PFSK-1 (cell line): ENCODE results near the gene B4GALT6. TPM values are rescaled to one million over a fixed set of nuclear protein-coding genes. Genes with fewer than 3 reads are reported as not detected.

Experiments
- FOXP2 ChIP-seq: optimal IDR thresholded peaks from 2 replicates; pipeline ENCODE3; 2011; ENCODE audit warnings: borderline replicate concordance, control low read depth, inconsistent platforms; ENCODE audit not compliant: insufficient read depth; ENCODE audit errors: extremely low read length, extremely low read depth
- POLR2AphosphoS5 ChIP-seq: IDR thresholded peaks from 2 replicates; pipeline ENCODE4 v1.6.1; 2012; ENCODE audit warnings: low read depth, mild to moderate bottlenecking, control low read depth, low read length, moderate library complexity
- SIN3A ChIP-seq: IDR thresholded peaks from 2 replicates; pipeline ENCODE4 v1.6.1; 2012; ENCODE audit warnings: mild to moderate bottlenecking, low read length, moderate library complexity, borderline replicate concordance; ENCODE audit not compliant: insufficient read depth
- TAF1 ChIP-seq: IDR thresholded peaks from 2 replicates; pipeline ENCODE4 v1.6.1; 2012; ENCODE audit warnings: low read length, control low read depth, borderline replicate concordance; ENCODE audit not compliant: insufficient read depth
- polyA plus RNA-seq: library from polyadenylated mRNA; unstranded; fragments of >200 nt; gene quantifications from one replicate; pipeline ENCODE4 v1.2.1, GENCODE V29; 2012; ENCODE audit warnings: low read depth, missing spikeins; ENCODE audit not compliant: insufficient read length
- TF ChIP-seq, protein P1 (sequence below), 2 experiments: IDR thresholded peaks; 2 replicates each; pipeline versions ENCODE4 v1.6.1 to v1.8.0; 2011 to 2012; ENCODE audit warnings: low read depth in 2 of 2, low read length in 2 of 2, control low read depth in 1 of 2, inconsistent platforms in 1 of 2, mild to moderate bottlenecking in 1 of 2, moderate library complexity in 1 of 2; ENCODE audit not compliant: insufficient read depth in 1 of 2

B4GALT6 gene, protein sequence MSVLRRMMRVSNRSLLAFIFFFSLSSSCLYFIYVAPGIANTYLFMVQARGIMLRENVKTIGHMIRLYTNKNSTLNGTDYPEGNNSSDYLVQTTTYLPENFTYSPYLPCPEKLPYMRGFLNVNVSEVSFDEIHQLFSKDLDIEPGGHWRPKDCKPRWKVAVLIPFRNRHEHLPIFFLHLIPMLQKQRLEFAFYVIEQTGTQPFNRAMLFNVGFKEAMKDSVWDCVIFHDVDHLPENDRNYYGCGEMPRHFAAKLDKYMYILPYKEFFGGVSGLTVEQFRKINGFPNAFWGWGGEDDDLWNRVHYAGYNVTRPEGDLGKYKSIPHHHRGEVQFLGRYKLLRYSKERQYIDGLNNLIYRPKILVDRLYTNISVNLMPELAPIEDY
- not detected for polyA plus RNA-seq

DNA sequence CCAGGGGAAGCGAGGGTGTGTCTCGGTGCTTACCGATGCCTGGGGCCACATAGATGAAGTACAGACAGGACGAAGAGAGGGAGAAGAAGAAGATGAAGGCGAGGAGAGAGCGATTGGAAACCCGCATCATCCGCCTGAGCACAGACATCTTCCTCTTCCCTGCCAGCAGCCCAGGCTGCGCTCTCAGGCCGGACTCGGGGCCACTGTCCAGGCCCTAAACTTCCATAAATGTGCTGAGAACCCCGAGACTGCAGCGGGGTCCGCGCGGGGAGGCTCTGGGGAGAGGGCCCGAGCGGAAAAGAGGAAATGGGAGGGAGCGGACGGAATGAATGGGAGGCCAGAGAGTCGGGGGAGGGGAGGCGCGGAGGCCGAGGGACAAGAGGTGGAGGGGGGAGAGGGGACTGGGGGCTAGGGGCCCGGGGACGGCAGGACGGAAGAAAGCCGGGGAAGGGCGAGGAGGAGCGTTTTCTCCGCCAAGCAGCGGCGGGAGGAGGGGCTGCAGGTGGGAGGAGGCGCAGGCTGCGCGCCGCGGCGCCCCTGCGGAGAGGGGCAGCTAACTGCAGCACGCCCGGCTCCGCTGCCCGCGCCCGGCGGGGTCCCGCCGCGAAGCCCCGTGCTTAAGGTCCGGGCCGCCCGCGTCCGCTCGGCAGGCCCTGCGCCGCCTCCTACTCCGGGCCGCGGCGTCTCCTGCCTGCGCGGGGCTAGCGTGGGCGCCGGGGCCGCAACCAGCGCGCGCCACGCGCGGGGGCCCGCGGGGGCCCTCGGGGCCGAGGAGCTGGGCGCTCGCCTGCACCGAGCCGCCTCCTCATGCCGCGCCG is at the start of gene B4GALT6:
TSS of gene B4GALT6 (minus strand) at position 303 of the 818 bp plus-strand sequence. CDS start at position 148, 155 bp downstream.
- no peak for TF ChIP-seq FOXP2
- TF ChIP-seq, protein P1, sequence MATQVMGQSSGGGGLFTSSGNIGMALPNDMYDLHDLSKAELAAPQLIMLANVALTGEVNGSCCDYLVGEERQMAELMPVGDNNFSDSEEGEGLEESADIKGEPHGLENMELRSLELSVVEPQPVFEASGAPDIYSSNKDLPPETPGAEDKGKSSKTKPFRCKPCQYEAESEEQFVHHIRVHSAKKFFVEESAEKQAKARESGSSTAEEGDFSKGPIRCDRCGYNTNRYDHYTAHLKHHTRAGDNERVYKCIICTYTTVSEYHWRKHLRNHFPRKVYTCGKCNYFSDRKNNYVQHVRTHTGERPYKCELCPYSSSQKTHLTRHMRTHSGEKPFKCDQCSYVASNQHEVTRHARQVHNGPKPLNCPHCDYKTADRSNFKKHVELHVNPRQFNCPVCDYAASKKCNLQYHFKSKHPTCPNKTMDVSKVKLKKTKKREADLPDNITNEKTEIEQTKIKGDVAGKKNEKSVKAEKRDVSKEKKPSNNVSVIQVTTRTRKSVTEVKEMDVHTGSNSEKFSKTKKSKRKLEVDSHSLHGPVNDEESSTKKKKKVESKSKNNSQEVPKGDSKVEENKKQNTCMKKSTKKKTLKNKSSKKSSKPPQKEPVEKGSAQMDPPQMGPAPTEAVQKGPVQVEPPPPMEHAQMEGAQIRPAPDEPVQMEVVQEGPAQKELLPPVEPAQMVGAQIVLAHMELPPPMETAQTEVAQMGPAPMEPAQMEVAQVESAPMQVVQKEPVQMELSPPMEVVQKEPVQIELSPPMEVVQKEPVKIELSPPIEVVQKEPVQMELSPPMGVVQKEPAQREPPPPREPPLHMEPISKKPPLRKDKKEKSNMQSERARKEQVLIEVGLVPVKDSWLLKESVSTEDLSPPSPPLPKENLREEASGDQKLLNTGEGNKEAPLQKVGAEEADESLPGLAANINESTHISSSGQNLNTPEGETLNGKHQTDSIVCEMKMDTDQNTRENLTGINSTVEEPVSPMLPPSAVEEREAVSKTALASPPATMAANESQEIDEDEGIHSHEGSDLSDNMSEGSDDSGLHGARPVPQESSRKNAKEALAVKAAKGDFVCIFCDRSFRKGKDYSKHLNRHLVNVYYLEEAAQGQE (IDR thresholded peaks at IDR 0.05; ENCODE audit: insufficient read depth in 1 of 2, low read depth in 2 of 2, low read length in 2 of 2) = no peak
- no peak for TF ChIP-seq TAF1
- TF ChIP-seq POLR2AphosphoS5 = no peak
- no peak for TF ChIP-seq SIN3A

DNA sequence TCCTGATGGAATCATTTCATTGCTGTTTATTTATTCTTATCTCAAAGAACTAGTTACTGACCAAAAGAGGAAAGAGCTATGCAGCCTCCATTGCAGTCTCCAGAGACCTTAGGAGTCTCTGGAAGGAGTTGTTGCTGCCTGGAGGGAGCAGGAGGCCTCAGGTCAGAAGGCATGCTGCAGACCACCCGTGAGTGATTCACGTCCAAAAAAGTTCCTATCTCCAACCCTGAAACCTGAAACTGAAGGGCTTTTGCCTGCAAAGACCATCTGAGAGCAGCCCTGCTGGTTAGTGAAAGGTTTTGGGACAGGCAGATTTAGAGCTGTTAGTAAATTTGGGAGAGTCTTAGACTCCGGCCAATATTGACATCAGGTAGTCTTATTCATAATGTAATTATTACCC is 47.2 kb upstream of the B4GALT6 start:
- TF ChIP-seq, protein P1 (IDR thresholded peaks at IDR 0.05; ENCODE audit: insufficient read depth in 1 of 2, low read depth in 2 of 2, low read length in 2 of 2) = no peak
- TF ChIP-seq FOXP2 (no peak), POLR2AphosphoS5 (no peak), TAF1 (no peak), SIN3A (no peak)

DNA sequence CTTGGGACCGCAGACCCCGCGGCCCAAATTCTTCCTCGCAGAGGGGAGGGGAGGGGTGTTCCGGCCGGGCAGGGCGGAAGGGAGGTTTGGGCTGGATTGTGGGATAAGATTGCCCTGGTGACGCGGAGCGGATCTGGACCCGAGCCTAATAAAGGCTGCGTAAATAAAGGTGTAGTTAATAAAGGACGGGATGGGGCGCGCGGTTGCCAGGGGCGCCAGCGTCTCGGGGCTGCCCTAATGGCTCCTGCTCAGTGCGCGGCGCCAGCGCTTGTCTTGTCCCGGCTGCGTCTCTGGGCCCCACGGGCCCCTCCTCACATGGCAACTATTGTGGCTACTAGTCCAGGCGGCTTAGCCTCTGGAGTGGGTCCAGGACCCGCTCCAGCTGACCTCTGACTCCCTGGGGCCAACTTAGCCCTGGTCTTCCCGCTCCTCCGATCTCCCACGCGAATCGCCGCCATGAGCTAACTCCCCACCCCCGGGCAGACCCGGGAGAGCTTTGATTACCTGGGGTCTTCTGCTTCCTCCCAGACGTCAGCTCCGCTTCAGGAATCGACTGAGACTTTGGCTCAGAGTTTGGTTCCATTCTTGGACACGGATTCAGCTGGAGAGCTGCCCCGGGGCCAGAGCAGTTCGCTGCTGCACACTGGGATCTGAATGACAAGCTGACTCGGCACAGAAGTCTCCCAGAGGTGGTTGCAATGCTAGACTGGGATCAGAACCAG is 39.8 kb upstream of the B4GALT6 start:
- no peak for TF ChIP-seq TAF1
- TF ChIP-seq, protein P1 (IDR thresholded peaks at IDR 0.05; ENCODE audit: insufficient read depth in 1 of 2, low read depth in 2 of 2, low read length in 2 of 2) = no peak
- TF ChIP-seq POLR2AphosphoS5 = no peak

DNA sequence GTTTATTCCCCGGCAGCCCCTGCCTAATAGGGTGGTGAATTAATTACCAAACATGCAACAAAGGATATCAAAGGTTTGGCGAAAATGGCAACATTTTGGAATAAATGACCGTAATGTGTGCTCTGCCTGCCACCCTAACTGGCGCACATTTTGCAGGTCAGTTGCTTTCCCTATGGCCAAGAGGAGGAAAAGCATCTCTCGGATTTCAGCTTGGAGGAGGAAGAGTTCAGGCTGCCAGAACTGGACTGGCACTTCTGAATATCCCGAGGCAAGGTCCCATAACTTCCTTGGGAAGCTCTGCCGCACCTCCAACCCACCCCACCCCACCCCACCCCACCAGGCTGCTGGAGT is 39.2 kb upstream of the B4GALT6 start:
- TF ChIP-seq FOXP2 (no peak), TAF1 (no peak), SIN3A (no peak), POLR2AphosphoS5 (no peak)
- TF ChIP-seq, protein P1 (IDR thresholded peaks at IDR 0.05; ENCODE audit: insufficient read depth in 1 of 2, low read depth in 2 of 2, low read length in 2 of 2) = no peak
